Measurements from ENCODE around the gene ARSJ.
"Not testable (repeated sequence)": the region's sequence is repeated elsewhere in the genome, so short reads cannot be mapped to it uniquely, and the experiment has no call there.

Gene ARSJ

GRCh38 chr4:113979148-113979904 is at the start of gene ARSJ:
TSS of gene ARSJ (minus strand) at chr4:113979647. CDS start at chr4:113978834, 813 bp downstream.
- no peak for DNase-seq (ENCODE audit: low spot score)

- DNase-seq (ENCODE audit: low spot score): no peak
Measured at GRCh38 chr4:114028071-114028470, 48.6 kb upstream of the ARSJ start.

- no peak for DNase-seq (ENCODE audit: low spot score)
Measured at GRCh38 chr4:114027596-114027995, 48.1 kb upstream of the ARSJ start.

GRCh38 chr4:114026447-114026846 is 47.0 kb upstream of the ARSJ start:
- DNase-seq (ENCODE audit: low spot score): no peak

GRCh38 chr4:114025176-114025777 is 45.8 kb upstream of the ARSJ start:
- DNase-seq (ENCODE audit: low spot score): no peak

- DNase-seq (ENCODE audit: low spot score): no peak
Measured at GRCh38 chr4:114021451-114021850, 42.0 kb upstream of the ARSJ start.

GRCh38 chr4:114019969-114020358 is 40.5 kb upstream of the ARSJ start:
- DNase-seq (ENCODE audit: low spot score): no peak

- DNase-seq (ENCODE audit: low spot score): no peak
Measured at GRCh38 chr4:114019276-114019968, 40.0 kb upstream of the ARSJ start.

- DNase-seq (ENCODE audit: low spot score): no peak
Measured at GRCh38 chr4:114017120-114017917, 37.9 kb upstream of the ARSJ start.

- DNase-seq (ENCODE audit: low spot score): no peak
Measured at GRCh38 chr4:114015444-114015899, 36.0 kb upstream of the ARSJ start.

- DNase-seq (ENCODE audit: low spot score): not testable (repeated sequence)
Measured at GRCh38 chr4:114013201-114013600, 33.8 kb upstream of the ARSJ start.

GRCh38 chr4:114012749-114013148 is 33.3 kb upstream of the ARSJ start:
- no peak for DNase-seq (ENCODE audit: low spot score)

GRCh38 chr4:114005569-114006442 is 26.4 kb upstream of the ARSJ start:
- DNase-seq (ENCODE audit: low spot score): no peak

- not testable (repeated sequence) for DNase-seq (ENCODE audit: low spot score)
Measured at GRCh38 chr4:114004483-114005226, 25.2 kb upstream of the ARSJ start.

GRCh38 chr4:113998531-113998930 is 19.1 kb upstream of the ARSJ start:
- no peak for DNase-seq (ENCODE audit: low spot score)

GRCh38 chr4:113998079-113998478 is 18.6 kb upstream of the ARSJ start:
- DNase-seq (ENCODE audit: low spot score): no peak

- no peak for DNase-seq (ENCODE audit: low spot score)
Measured at GRCh38 chr4:113997206-113997605, 17.8 kb upstream of the ARSJ start.

GRCh38 chr4:113996599-113997177 is 17.2 kb upstream of the ARSJ start:
- DNase-seq (ENCODE audit: low spot score): no peak

- DNase-seq (ENCODE audit: low spot score): no peak
Measured at GRCh38 chr4:113993887-113994286, 14.4 kb upstream of the ARSJ start.

- no peak for DNase-seq (ENCODE audit: low spot score)
Measured at GRCh38 chr4:113990886-113991285, 11.4 kb upstream of the ARSJ start.

All from hematopoietic multipotent progenitor cell treated with erythropoietin and hydrocortisone succinate and interleukin-3 and kit ligand, for 17 days (in vitro differentiated cells).